Uterus (tissue), 4 donors: Measurements from ENCODE around the gene VWA3B. TPM values are rescaled to one million over a fixed set of nuclear protein-coding genes. Genes with fewer than 3 reads are reported as not detected.

Experiments used
- DNase-seq, 2 donors: peaks; one replicate each; pipeline ENCODE4 v3.0.0-alpha.2; 2019 to 2020
- H3K27ac ChIP-seq, 2 donors: fragments of 200-600 bp; sonication (generic); 1 replicate in 1 of 2; 2 replicates in 1 of 2; pipeline ENCODE4 v1.5.1; 2016 to 2018
- H3K27me3 ChIP-seq, 2 donors: fragments of 200-600 bp; sonication (generic); one replicate each; pipeline ENCODE4 v1.5.1; 2018 to 2019; ENCODE audit warnings: control low read depth in 1 of 2
- H3K36me3 ChIP-seq, 2 donors: fragments of 200-600 bp; sonication (generic); one replicate each; pipeline ENCODE4 v1.5.1; 2019; ENCODE audit warnings: control low read depth in 1 of 2
- H3K4me1 ChIP-seq, 2 donors: fragments of 200-600 bp; sonication (generic); one replicate each; pipeline ENCODE4 v1.5.1; 2018 to 2019; ENCODE audit warnings: control low read depth in 1 of 2
- H3K4me3 ChIP-seq, 2 donors: fragments of 200-600 bp; sonication (generic); 1 replicate in 1 of 2; 2 replicates in 1 of 2; pipeline ENCODE4 v1.5.1; 2018 to 2019; ENCODE audit warnings: mild to moderate bottlenecking in 1 of 2
- H3K9me3 ChIP-seq, 2 donors: fragments of 200-600 bp; sonication (generic); one replicate each; pipeline ENCODE4 v1.5.1; 2019; ENCODE audit warnings: control low read depth in 1 of 2
- CTCF ChIP-seq, 4 experiments: fragments of 200-600 bp in 2 of 4; fragments of 450-650 bp in 2 of 4; sonication (generic) in 2 of 4; IDR thresholded peaks; one replicate each; pipeline ENCODE4 v1.5.1; 2016 to 2019; ENCODE audit warnings: antibody characterized with exemption in 4 of 4, mild to moderate bottlenecking in 2 of 4, moderate library complexity in 1 of 4
- POLR2A ChIP-seq, 2 donors: fragments of 450-650 bp; IDR thresholded peaks; one replicate each; pipeline ENCODE4 v1.6.1; 2016; ENCODE audit warnings: antibody characterized with exemption in 2 of 2, mild to moderate bottlenecking in 1 of 2, moderate library complexity in 1 of 2
- intact Hi-C: fragments of 100-400 bp; cut with DNase I; formaldehyde crosslinking; loops from one replicate; pipeline ENCODE4 v1.15.1; 2023; ENCODE audit warnings: low total_unique reads
- total RNA-seq, 4 donors: library from RNA; depleted of rRNA in 3 of 4; stranded (reverse); fragments of >200 nt in 3 of 4; gene quantifications; one replicate each; pipeline versions ENCODE4 v1.1.0 to v1.2.4, GENCODE V29; 2014 to 2023
- donor health status: DM: yes; HTN: yes; CAD: no.

VWA3B gene
- total RNA-seq, 4 donors from 2014 or later = 0.98 to 2.1 TPM; not detected in 2

DNA sequence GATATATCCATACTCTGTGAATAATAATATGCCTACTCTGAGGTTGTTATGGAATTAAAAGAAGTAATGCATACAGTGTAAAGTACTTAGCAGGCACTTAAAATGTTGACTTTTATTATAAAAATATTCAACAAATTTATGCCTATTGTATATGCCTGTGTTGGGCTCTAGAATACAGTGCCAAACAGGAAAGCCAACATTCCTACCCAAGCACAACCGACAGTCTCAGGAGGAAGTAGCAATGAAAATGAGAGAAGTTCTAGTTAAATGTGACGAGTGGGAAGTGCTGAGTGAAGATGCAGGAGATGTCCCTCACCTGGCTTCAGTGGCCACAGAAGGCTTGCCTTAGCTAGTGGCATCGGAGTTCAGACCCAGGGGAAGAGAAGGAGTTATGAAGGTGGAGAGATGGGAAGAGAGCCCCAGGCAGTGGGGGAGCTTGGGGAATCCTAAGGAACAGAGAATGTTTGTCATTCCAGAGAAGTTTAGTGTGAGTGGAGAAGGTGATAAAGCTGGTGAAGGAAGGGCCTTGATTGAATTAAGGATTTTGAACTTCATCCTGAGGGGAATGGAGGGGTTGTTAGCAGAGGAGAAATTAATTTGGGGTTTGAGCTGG lies 153.9 kb downstream of the VWA3B start:
- no peak for DNase-seq
- no peak for TF ChIP-seq CTCF (IDR thresholded peaks at IDR 0.05)
- TF ChIP-seq POLR2A (IDR thresholded peaks at IDR 0.05) = no peak
- no peaks in the 10 kb centered on the region for H3K9me3 ChIP-seq
- H3K27ac ChIP-seq = no peak overlapping the region
- H3K36me3 ChIP-seq = no peaks in the 10 kb centered on the region
- no peak overlapping the region for H3K4me3 ChIP-seq
- H3K4me1 ChIP-seq = no peaks in the 10 kb centered on the region
- no peaks in the 10 kb centered on the region for H3K27me3 ChIP-seq
- intact Hi-C loops = no loop called here

DNA sequence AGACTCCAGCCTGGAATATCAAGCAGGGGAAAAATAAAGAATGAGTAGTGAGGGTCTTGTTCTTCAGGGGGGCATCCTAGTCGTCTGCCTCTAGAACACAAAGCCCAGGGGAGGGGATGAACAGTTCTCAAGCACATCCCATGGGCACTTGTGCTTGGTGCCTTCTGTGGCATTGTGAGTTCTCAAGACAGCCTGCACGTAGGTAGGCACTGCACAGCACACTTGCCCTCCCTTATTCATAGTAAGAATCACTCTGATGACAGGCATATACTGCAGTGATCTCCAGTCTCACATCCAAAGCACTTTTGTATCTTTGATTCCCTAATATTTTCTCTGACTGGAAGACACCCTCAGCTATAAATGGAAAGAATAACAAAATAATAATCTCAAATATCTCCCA lies 154.6 kb downstream of the VWA3B start:
- H3K4me3 ChIP-seq = no peak overlapping the region
- intact Hi-C loops = no loop called here
- no peaks in the 10 kb centered on the region for H3K9me3 ChIP-seq
- TF ChIP-seq POLR2A (IDR thresholded peaks at IDR 0.05) (no peak), CTCF (IDR thresholded peaks at IDR 0.05) (no peak)
- H3K27me3 ChIP-seq = no peaks in the 10 kb centered on the region
- no peaks in the 10 kb centered on the region for H3K4me1 ChIP-seq
- no peak overlapping the region for H3K27ac ChIP-seq
- no peaks in the 10 kb centered on the region for H3K36me3 ChIP-seq
- DNase-seq = no peak

DNA sequence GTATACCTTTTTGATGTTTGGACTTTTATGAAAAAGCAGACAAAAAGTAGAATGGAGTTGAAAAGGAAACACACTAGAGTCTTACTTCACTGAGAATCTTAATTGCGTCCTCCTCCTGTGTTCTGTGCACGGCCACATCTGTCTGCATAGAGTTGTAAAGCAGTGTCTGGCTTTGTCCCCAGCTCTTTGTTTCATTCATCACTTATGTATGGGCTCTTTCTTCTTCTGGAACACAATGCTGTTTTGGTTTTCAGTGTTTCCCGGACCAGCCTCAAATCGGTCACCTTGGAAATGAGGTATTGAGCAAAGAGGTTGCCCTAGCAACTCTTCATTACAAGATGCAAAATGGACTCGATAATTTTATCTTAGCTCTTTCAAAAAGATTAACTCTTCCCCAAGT lies 155.0 kb downstream of the VWA3B start:
- Histone ChIP-seq H3K27ac (no peak overlapping the region), H3K9me3 (no peaks in the 10 kb centered on the region), H3K4me3 (no peak overlapping the region), H3K36me3 (no peaks in the 10 kb centered on the region), H3K27me3 (no peaks in the 10 kb centered on the region), H3K4me1 (no peaks in the 10 kb centered on the region)
- intact Hi-C loops = no loop called here
- no peak for DNase-seq
- TF ChIP-seq CTCF (IDR thresholded peaks at IDR 0.05) (no peak), POLR2A (IDR thresholded peaks at IDR 0.05) (no peak)

DNA sequence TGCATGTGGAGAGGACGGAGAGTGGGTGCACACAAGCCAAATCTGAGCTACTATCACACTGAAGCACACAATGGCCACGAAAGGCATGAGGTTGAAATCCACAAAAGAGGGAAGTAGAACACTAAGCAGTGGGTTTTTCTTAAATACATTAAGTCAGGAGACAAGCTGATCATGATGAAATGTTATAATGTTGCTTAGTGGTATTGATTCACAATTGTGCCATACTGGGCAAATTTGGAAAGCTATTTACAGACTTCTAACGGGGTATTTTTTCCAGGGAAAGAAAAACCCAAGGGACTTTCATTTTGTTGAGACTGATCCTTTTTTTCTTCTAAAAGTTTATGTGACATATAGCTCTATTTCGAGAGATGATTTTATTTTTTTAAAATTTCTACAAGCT lies 158.5 kb downstream of the VWA3B start:
- no peak overlapping the region for H3K27ac ChIP-seq
- DNase-seq = no peak
- no peaks in the 10 kb centered on the region for H3K27me3 ChIP-seq
- no peaks in the 10 kb centered on the region for H3K9me3 ChIP-seq
- no peak overlapping the region for H3K4me3 ChIP-seq
- no peaks in the 10 kb centered on the region for H3K36me3 ChIP-seq
- TF ChIP-seq CTCF (IDR thresholded peaks at IDR 0.05) (no peak), POLR2A (IDR thresholded peaks at IDR 0.05) (no peak)
- H3K4me1 ChIP-seq = no peaks in the 10 kb centered on the region
- intact Hi-C loops = no loop called here

DNA sequence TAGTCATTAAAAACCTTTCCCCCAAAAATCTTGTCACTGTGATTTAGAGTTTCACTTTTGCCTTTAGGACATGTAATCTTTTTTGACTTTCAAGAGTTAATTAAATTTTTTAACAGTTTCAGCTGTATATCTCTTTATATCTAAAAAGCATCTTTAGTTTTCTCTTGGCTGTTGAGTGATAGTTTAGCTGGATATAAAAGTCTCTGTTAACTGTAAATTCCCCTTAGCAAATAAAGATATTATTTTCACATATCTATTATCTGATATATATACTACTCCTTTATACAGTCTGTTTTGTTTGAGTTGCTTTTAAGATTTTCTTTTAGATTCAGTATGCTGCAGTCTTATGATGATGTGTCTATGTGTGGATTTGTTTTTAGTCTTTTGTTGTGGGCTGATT lies 160.4 kb downstream of the VWA3B start:
- Histone ChIP-seq H3K27me3 (no peaks in the 10 kb centered on the region), H3K9me3 (no peaks in the 10 kb centered on the region), H3K36me3 (no peaks in the 10 kb centered on the region), H3K27ac (no peak overlapping the region), H3K4me3 (no peak overlapping the region), H3K4me1 (no peaks in the 10 kb centered on the region)
- DNase-seq = no peak
- no peak for TF ChIP-seq POLR2A (IDR thresholded peaks at IDR 0.05)
- TF ChIP-seq CTCF (IDR thresholded peaks at IDR 0.05) = no peak
- intact Hi-C loops = no loop called here
